K562 (cell line): ENCODE data around the gene TMEM121. TPM values are rescaled to one million over a fixed set of nuclear protein-coding genes. Genes with fewer than 3 reads are reported as not detected.

Experiments used
- NR4A1 ChIP-seq, 2 experiments: fragments of 250-450 bp in 1 of 2; fragments of 450-650 bp in 1 of 2; sonication (Bioruptor Pico) in 1 of 2; IDR thresholded peaks; 2 replicates each; pipeline versions ENCODE4 v1.4.0 to v1.6.1; 2016 to 2020; ENCODE audit warnings: mild to moderate bottlenecking in 2 of 2, missing compliant biosample characterization in 1 of 2, missing genetic modification characterization in 1 of 2, moderate library complexity in 1 of 2
- PHTF2 ChIP-seq: fragments of 250-450 bp; sonication (Bioruptor Pico); IDR thresholded peaks from 2 replicates; pipeline ENCODE4 v1.5.0; 2021; ENCODE audit warnings: mild to moderate bottlenecking
- ZNF274 ChIP-seq: IDR thresholded peaks from 2 replicates; pipeline ENCODE4 v1.6.1; 2011; ENCODE audit warnings: low read depth, mild to moderate bottlenecking, low read length, moderate library complexity, borderline replicate concordance
- ZNF699 ChIP-seq: fragments of 250-450 bp; sonication (Bioruptor Pico); IDR thresholded peaks from 2 replicates; pipeline ENCODE4 v1.8.0; 2021; ENCODE audit warnings: mild to moderate bottlenecking, moderate library complexity; ENCODE audit not compliant: insufficient replicate concordance
- polyA plus RNA-seq, 8 experiments: library from polyadenylated mRNA; depleted of rRNA in 4 of 8; stranded (reverse) in 5 of 8; unstranded in 3 of 8; fragments of >200 nt; fragmentation: Nextera tagmentation in 2 of 8; fragmentation: Illumina TruSeq in 1 of 8; extraction: Ambion mirVana in 2 of 8; extraction: Trizol in 1 of 8; gene quantifications; 2 replicates each; pipeline versions ENCODE4 v1.2.1 to v1.2.3, GENCODE V29; 2011 to 2014; ENCODE audit warnings: inconsistent platforms in 1 of 8, missing spikeins in 1 of 8
- total RNA-seq, 7 experiments: library from RNA; depleted of rRNA in 6 of 7; stranded (reverse); fragments of >200 nt in 6 of 7; fragmentation: Illumina TruSeq in 2 of 7; extraction: Trizol in 2 of 7; gene quantifications; 2 replicates each; pipeline versions ENCODE4 v1.2.1 to v1.2.3, GENCODE V29; 2011 to 2021; ENCODE audit warnings: low replicate concordance in 1 of 7
- TF ChIP-seq, protein P1 (sequence below): fragments of 450-650 bp; IDR thresholded peaks from 2 replicates; pipeline ENCODE4 v1.6.1; 2016; ENCODE audit warnings: low read depth
- TF ChIP-seq, protein P2 (sequence below): fragments of 250-450 bp; sonication (Bioruptor Pico); IDR thresholded peaks from 2 replicates; pipeline ENCODE4 v1.8.0; 2021; ENCODE audit warnings: borderline replicate concordance, mild to moderate bottlenecking, moderate library complexity; ENCODE audit not compliant: poor library complexity, severe bottlenecking
- TF ChIP-seq, protein P3 (sequence below): IDR thresholded peaks from 2 replicates; pipeline ENCODE4 v1.6.1; 2011; ENCODE audit warnings: borderline replicate concordance, low read depth, mild to moderate bottlenecking, moderate library complexity, low read length; ENCODE audit not compliant: insufficient read depth, poor library complexity, severe bottlenecking
- TF ChIP-seq, protein P4 (sequence below): sonication (generic); formaldehyde crosslinking; IDR thresholded peaks from 2 replicates; pipeline ENCODE4 v1.8.1; 2022; ENCODE audit warnings: missing genetic modification reagents
- TF ChIP-seq, protein P5 (sequence below): fragments of 250-450 bp; sonication (Bioruptor Pico); IDR thresholded peaks from 2 replicates; pipeline ENCODE4 v1.6.1; 2021; ENCODE audit warnings: mild to moderate bottlenecking
- TF ChIP-seq, protein P6 (sequence below): fragments of 450-650 bp; conservative IDR thresholded peaks from 2 replicates; pipeline ENCODE4 v1.6.1; 2016; ENCODE audit warnings: missing genetic modification characterization, low read depth, mild to moderate bottlenecking, control low read depth, missing compliant biosample characterization

Gene TMEM121
- total and polyA plus RNA-seq, 9 of the 15 experiments (the other 6 are each of a cell fraction or from before 2014, with no cell fraction given), result 0.31 to 0.36 TPM; not detected in 7

DNA sequence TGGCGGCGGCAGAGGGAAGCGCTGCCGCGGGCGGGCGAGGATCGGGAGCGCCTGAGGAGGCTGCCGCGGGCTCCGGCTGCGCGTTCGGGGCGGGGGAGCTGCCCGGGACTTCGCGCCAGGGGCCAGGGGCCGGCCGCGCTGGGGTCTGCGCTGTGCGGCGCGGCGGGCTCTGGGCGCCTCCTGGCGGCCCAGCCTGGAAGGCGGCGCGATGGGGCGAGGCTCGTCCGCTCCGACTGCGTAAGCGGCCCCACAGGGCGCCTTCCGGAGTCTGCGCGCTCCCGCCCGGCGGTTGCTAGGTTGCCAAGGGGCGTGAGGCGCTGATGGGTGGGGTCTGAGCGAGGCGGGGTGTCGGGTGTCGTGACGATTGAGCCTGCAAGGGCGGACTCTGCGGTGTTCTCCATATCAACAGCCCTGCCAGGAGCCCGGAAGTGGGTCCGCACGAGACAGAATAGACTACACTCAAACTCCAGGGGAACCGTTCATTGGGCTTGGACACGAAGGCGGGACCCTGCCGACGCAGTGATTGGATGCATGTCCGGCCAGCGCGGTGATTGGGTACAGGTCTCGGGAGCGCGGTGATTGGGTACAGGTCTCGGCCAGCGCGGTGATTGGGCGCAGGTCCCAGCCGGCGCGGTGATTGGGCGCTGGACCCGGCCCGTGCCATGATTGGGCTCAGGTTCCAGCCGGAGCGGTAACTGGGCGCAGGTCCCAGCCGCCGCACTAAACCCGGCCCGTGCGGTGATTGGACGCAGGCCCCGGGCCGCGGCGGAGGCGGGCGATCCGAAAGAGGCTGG lies 35.6 kb upstream of the TMEM121 start, which contains the start of gene TEDC1 (continued):
- TF ChIP-seq, protein P1, sequence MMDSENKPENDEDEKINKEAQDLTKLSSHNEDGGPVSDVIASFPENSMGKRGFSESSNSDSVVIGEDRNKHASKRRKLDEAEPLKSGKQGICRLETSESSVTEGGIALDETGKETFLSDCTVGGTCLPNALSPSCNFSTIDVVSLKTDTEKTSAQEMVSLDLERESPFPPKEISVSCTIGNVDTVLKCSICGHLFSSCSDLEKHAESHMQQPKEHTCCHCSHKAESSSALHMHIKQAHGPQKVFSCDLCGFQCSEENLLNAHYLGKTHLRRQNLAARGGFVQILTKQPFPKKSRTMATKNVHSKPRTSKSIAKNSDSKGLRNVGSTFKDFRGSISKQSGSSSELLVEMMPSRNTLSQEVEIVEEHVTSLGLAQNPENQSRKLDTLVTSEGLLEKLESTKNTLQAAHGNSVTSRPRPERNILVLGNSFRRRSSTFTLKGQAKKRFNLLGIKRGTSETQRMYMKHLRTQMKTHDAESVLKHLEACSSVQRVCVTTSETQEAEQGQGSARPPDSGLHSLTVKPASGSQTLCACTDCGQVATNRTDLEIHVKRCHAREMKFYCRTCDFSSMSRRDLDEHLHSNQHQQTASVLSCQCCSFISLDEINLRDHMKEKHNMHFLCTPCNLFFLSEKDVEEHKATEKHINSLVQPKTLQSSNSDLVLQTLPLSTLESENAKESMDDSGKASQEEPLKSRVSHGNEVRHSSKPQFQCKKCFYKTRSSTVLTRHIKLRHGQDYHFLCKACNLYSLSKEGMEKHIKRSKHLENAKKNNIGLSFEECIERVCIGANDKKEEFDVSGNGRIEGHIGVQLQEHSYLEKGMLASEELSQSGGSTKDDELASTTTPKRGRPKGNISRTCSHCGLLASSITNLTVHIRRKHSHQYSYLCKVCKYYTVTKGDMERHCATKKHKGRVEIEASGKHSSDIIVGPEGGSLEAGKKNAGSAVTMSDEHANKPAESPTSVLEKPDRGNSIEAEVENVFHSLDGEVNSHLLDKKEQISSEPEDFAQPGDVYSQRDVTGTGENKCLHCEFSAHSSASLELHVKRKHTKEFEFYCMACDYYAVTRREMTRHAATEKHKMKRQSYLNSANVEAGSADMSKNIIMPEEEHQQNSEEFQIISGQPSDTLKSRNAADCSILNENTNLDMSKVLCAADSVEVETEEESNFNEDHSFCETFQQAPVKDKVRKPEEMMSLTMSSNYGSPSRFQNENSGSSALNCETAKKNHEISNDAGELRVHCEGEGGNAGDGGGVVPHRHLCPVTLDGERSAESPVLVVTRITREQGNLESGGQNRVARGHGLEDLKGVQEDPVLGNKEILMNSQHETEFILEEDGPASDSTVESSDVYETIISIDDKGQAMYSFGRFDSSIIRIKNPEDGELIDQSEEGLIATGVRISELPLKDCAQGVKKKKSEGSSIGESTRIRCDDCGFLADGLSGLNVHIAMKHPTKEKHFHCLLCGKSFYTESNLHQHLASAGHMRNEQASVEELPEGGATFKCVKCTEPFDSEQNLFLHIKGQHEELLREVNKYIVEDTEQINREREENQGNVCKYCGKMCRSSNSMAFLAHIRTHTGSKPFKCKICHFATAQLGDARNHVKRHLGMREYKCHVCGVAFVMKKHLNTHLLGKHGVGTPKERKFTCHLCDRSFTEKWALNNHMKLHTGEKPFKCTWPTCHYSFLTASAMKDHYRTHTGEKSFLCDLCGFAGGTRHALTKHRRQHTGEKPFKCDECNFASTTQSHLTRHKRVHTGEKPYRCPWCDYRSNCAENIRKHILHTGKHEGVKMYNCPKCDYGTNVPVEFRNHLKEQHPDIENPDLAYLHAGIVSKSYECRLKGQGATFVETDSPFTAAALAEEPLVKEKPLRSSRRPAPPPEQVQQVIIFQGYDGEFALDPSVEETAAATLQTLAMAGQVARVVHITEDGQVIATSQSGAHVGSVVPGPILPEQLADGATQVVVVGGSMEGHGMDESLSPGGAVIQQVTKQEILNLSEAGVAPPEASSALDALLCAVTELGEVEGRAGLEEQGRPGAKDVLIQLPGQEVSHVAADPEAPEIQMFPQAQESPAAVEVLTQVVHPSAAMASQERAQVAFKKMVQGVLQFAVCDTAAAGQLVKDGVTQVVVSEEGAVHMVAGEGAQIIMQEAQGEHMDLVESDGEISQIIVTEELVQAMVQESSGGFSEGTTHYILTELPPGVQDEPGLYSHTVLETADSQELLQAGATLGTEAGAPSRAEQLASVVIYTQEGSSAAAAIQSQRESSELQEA, result no peak
- TF ChIP-seq ZNF699 (no peak), PHTF2 (no peak), NR4A1 (CRISPR knock-in tag; IDR thresholded peaks at IDR 0.05) (no peak), NR4A1 (tag; IDR thresholded peaks at IDR 0.05) (no peak), ZNF274 (no peak)
- TF ChIP-seq, protein P2, sequence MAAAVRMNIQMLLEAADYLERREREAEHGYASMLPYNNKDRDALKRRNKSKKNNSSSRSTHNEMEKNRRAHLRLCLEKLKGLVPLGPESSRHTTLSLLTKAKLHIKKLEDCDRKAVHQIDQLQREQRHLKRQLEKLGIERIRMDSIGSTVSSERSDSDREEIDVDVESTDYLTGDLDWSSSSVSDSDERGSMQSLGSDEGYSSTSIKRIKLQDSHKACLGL (CRISPR knock-in tag), result no peak
- TF ChIP-seq, protein P3, sequence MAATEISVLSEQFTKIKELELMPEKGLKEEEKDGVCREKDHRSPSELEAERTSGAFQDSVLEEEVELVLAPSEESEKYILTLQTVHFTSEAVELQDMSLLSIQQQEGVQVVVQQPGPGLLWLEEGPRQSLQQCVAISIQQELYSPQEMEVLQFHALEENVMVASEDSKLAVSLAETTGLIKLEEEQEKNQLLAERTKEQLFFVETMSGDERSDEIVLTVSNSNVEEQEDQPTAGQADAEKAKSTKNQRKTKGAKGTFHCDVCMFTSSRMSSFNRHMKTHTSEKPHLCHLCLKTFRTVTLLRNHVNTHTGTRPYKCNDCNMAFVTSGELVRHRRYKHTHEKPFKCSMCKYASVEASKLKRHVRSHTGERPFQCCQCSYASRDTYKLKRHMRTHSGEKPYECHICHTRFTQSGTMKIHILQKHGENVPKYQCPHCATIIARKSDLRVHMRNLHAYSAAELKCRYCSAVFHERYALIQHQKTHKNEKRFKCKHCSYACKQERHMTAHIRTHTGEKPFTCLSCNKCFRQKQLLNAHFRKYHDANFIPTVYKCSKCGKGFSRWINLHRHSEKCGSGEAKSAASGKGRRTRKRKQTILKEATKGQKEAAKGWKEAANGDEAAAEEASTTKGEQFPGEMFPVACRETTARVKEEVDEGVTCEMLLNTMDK, result peak; percentile 96
- TF ChIP-seq, protein P4, sequence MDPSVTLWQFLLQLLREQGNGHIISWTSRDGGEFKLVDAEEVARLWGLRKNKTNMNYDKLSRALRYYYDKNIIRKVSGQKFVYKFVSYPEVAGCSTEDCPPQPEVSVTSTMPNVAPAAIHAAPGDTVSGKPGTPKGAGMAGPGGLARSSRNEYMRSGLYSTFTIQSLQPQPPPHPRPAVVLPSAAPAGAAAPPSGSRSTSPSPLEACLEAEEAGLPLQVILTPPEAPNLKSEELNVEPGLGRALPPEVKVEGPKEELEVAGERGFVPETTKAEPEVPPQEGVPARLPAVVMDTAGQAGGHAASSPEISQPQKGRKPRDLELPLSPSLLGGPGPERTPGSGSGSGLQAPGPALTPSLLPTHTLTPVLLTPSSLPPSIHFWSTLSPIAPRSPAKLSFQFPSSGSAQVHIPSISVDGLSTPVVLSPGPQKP (CRISPR knock-in tag), result no peak
- TF ChIP-seq, protein P5, sequence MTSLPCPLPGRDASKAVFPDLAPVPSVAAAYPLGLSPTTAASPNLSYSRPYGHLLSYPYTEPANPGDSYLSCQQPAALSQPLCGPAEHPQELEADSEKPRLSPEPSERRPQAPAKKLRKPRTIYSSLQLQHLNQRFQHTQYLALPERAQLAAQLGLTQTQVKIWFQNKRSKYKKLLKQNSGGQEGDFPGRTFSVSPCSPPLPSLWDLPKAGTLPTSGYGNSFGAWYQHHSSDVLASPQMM (CRISPR knock-in tag), result no peak
- TF ChIP-seq, protein P6, sequence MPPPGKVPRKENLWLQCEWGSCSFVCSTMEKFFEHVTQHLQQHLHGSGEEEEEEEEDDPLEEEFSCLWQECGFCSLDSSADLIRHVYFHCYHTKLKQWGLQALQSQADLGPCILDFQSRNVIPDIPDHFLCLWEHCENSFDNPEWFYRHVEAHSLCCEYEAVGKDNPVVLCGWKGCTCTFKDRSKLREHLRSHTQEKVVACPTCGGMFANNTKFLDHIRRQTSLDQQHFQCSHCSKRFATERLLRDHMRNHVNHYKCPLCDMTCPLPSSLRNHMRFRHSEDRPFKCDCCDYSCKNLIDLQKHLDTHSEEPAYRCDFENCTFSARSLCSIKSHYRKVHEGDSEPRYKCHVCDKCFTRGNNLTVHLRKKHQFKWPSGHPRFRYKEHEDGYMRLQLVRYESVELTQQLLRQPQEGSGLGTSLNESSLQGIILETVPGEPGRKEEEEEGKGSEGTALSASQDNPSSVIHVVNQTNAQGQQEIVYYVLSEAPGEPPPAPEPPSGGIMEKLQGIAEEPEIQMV (tag), result no peak
